NCI-H526 treated with DMSO at 0.1 percent for 48 hours (cell line): ENCODE results near the gene RPL19.
"Not testable (repeated sequence)": the region's sequence is repeated elsewhere in the genome, so short reads cannot be mapped to it uniquely, and the experiment has no call there.

Experiments used
- DNase-seq: peaks from one replicate; lab custom pipeline; 2025; lab: John Stamatoyannopoulos, UW

The RPL19 gene

DNA sequence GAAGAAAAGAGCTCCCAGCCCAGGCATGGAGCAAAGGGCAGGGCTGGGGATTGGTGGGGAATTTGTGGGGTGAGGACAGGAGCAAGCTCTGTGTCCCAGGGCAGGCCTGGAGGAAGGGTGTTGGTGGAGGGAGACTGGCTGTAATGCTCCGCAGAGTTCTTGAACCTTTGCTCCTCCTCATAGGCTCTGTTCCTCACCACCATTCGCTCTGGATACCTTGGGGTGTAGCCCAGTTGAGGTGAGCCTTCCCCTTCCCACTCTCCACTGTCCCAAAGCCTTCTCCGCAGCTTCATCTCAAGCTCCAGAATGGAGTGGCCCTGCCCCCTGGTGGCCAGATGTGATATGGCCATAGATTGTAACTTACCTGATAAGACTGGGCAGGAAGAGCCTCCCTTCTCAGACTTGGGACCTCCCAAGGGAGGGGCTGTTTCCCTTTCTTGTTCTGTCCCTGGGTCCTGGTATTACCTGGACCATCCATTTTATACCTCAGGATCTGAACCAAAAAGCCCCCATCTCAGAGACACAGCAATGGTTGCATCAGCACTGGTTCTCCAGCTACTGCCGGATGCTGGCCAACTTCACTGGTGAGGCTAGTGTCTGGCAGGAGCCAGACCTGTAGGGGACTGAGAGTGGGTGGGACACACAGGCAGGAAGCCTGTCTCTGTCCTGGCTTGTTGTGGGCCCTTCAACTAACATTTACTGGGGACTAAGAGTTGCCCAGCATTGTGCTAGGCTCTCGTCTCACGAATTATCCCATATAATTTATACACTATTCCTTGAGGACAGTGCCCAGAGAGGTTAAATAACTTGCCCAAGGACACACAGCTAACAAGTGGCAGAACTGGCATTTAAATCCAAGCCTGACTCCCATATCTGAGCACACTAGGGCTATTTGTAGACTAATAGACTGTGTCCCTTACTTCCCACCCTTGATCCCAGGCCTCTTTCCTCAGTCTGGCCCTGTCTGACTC lies 44.8 kb downstream of the RPL19 start:
- peak; percentile 49 for DNase-seq

DNA sequence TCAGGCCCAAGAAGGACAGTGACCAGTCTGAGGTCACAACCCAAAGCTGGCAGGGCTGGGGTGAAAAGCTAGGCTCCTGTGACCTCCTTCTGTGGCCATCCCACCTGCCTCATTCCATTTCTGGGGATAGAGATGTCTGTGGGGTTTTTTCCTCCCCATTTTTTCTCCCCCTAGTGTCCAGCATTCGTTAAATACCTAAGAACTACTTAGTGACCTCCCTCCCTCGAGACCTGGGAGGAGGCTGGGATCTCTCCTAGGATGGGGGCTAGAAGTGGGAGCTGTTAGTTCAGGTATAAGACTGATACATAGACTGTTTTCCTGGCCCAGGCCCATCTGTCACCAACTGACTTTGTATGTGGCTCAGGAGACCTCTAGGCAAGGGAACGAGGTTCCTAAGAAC lies 46.2 kb downstream of the RPL19 start:
- no peak for DNase-seq

DNA sequence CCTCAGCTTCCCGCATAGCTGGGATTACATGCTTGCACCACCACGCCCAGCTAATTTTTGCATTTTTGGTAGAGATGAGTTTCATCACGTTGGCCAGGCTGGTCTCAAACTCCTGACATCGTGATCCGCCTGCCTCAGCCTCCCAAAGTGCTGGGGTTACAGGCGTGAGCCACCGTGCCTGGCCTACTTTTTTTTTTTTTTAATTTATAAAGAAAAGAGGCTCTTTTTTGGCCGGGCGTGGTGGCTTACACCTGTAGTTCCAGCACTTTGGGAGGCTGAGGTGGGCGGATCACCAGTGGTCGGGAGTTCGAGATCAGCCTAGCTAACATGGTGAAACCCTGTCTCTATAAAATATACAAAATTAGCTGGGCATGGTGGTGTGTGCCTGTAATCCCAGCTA lies 50.0 kb downstream of the RPL19 start:
- not testable (repeated sequence) for DNase-seq

DNA sequence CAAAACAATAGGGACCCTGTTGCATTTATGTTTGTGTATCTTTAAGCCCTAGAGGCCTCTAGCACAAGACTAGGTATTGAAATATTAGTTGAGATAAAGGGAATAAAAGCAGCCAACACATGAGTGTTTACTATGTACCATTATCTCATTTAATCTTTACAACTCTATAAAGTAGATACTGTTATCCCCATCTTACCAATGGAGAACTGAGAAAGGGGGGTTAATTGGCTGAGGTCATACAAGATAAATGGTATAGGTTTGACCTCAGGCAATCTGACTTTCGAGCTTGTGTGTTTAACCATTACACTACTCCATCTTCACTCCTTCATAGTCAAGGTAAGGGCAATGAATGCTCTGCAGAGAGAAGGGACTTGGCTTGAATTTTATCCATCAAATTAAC lies 51.9 kb downstream of the RPL19 start:
- no peak for DNase-seq

DNA sequence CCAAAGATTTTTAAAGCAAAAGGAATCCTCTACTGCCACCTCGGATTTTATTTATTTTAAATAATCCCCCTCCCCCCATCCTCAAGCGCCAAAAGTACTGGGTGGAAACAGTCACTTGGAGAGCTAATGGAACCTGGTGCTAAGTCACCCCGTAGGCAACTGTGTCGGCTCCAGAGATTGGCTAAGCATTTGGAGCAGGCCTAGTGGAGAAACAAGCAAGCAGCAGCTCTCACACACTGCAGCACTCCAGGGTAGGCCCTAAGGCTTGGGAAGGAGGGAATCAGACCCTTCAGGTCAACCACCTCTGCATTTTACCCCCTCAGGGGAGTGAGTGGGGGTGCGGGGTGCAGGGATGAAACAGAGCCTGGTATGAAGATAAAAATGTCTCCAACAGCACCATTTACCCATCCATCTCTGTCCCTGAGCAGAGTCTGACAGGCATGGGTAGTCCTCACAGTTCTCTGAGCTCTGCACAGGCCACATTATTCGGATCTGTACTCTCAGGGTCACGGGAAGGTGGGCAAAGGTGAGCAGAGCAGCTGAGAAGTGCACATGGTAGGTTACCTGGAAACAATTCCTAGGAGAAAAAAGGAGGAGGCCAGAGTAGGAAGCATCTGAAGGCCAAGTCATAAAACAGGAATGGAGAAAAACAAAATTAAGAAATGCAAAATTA lies 52.8 kb downstream of the RPL19 start:
- DNase-seq, result no peak
